ENCODE data around the gene BAIAP2L1.
"Not testable (repeated sequence)": the region's sequence is repeated elsewhere in the genome, so short reads cannot be mapped to it uniquely, and the experiment has no call there.

The BAIAP2L1 gene

GRCh38 chr7:98317366-98318040 is 83.4 kb downstream of the BAIAP2L1 start:
- DNase-seq = no peak

- not testable (repeated sequence) for DNase-seq
These were observed 84.8 kb downstream of the BAIAP2L1 start for GRCh38 chr7:98315994-98316527.

DNA sequence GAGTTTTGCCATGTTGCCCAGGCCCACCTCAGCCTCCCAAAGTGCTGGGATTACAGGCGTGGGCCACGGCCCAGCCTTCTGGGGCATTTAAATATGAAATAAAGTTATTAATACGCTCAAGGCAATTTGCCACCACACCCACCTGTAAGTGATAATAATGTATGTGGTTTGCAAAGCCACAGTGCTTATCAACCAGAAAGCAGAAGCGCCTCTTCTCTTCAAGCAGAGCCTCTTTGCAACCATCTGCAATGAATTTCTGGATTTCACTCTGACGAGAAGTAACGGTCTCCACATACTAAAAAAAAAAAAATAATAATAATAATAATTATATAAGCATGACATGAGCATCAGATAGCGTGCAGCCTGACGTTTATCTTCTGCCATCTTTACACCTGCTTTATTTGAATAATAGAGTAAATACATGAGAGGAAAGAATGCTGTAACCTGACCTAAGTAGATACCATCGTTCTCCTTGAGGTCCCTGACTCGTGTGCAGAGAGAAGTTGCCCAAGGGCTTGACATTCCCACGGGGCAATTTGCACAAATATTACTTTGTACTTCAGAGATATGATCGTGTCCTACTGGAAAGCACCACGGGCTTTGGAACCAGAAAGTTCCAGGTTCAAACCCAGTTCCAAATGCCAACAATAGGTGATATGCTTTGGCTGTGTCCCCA is 85.4 kb downstream of the BAIAP2L1 start:
- DNase-seq = no peak

GRCh38 chr7:98314469-98314868 is 86.4 kb downstream of the BAIAP2L1 start:
- no peak for DNase-seq

DNA sequence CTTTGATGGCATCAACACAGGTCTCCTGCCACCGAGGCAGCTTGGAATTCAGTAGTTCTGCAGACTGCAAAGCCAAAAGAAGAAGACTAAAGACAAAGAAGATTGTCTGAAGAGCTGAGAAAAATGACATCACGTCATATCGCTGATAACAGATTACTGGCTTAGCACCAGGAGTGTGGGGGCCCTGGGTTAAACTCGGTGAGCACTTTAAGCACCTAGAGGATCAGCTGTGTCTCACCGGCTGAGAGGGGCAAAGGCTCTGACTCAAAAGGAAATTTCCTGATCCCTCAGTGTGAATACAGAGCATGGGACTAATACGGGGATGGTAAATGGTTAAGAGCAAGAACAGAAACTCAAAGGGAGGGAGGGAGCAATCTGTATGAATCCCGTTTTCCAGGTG is 88.7 kb downstream of the BAIAP2L1 start:
- DNase-seq = no peak

- DNase-seq = no peak
These were observed 91.3 kb downstream of the BAIAP2L1 start for GRCh38 chr7:98309566-98309965.

GRCh38 chr7:98307971-98308466 is 92.9 kb downstream of the BAIAP2L1 start:
- DNase-seq = no peak

GRCh38 chr7:98305951-98306535 is 94.8 kb downstream of the BAIAP2L1 start:
- no peak for DNase-seq

DNA sequence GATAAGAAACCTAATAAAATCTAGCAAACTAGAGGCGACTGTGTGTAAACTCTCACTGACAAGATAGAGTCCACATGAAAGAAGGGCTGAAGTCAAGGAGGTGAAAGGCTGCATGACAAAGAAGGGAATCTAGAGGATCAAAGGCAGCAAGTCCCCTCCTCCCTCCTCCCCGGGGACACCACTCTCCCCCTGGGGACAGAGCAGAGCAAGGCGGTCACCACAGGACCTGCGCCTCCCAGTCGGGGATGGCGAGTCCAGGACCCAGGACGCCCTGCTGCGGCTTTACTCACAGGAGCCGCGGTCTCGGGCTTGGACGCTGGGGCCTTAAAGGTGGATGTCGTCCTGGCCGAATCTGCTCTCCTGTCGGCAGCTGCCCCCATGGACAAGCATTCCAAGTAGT is 97.0 kb downstream of the BAIAP2L1 start:
- DNase-seq = no peak

- DNase-seq = no peak
These were observed 97.6 kb downstream of the BAIAP2L1 start for GRCh38 chr7:98303176-98303865.

DNA sequence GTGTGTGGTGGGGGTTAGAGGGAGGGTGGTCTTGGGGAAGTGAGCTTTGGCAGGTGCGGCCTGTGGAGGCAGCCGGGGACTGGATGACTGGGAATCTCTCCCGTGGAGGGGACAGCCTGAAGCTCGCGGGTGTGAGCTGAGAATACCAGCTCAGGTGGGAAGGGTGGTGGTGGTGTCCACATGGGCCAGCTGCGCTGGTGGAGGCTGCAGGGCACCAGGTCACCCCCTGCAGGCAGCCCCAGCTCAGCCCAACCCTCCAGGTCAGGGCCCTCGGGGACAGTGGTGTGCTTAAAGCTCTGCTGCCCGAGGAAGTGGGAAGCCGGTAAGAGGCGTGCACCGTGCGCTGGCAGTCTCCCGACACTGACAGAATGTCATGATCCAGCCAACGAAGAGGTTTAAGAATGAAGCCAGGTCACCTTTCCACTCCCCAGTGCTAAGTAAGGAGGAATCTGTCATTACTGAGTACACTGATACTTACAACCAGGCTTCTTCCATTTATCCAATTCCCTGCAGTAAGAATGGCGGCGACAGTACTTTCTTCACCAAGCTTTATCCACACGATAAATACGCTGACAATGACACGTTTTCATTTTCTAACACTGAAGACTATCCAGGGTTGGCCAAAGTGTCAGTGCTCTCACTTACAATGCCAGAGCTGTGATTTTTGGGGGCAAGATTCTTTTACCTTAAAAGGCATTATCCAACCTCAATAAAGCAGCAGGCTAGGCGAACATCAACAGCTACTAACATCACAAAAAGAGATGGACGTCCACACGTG is 99.0 kb downstream of the BAIAP2L1 start:
- no peak for DNase-seq

GRCh38 chr7:98300595-98301372 is 100.1 kb downstream of the BAIAP2L1 start:
- no peak for DNase-seq

DNA sequence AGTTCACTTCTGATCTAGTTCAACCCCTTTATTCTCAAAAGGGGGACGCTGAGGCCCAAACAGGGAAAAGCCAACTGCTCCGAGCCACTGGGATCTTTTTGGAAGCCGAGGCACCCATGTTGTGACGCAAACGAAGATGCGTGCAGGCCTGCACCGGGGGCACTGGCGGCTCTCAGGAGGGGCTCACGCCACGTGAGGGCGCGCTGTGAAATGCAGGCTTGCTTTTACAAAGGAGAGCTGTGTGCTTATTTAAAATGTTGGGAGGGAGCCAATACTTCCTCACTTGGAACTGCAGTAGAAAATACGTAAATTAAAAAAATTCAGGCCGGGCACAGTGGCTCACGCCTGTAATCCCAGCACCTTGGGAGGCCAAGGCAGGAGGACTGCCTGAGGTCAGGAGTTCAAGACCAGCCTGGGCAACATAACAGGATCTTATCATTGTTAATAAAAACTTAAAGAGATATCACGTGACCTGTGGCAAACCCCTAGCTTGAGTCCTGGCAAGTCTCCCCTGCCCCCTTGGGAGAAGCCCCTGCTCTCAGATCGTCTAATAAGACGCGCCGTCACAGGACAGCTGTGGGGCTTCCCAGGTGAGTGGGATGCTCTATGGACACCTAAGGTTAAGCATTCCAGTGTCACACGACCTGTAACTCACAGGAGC is 103.1 kb downstream of the BAIAP2L1 start:
- DNase-seq = no peak

- no peak for DNase-seq
These were observed 104.1 kb downstream of the BAIAP2L1 start for GRCh38 chr7:98296833-98297232.

DNA sequence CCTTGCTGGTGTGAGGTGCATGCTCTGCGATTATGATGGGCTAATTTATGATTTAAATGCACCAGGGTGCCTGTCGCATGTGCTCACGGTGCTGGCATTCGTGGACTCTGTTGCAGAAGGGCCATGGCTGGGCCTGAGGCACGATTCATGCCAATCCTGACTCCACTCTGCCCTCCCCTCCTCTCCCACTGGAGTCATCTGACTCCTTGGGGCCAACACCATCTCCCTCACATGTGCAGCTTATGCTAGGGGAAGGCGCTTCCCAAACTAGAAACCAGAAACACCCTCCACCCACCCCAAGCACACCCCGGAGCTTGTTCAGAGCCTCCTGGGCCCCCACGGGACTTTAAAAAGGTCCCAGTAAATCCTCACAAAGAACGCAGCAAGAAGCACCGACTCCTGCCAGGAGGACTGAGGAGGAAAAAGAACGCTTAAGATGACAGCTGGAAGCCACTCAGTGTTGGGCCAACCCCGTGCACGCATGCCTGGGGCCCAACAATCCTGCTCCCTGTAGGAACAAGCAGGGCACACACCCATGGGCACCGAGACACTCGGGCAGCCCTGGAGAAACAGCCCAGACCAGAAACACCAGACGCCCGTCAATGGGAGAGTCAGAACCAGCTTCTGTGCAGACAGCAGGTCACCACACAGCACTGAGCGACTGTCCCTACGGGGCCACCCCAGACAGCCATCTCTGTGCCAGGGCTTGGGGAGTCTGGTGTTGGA is 105.3 kb downstream of the BAIAP2L1 start:
- DNase-seq = no peak

- peak; percentile 59 for DNase-seq
These were observed 106.0 kb downstream of the BAIAP2L1 start for GRCh38 chr7:98294798-98295382.

- DNase-seq = no peak
These were observed 106.6 kb downstream of the BAIAP2L1 start for GRCh38 chr7:98294326-98294725.

GRCh38 chr7:98293746-98294145 is 107.1 kb downstream of the BAIAP2L1 start:
- no peak for DNase-seq

DNA sequence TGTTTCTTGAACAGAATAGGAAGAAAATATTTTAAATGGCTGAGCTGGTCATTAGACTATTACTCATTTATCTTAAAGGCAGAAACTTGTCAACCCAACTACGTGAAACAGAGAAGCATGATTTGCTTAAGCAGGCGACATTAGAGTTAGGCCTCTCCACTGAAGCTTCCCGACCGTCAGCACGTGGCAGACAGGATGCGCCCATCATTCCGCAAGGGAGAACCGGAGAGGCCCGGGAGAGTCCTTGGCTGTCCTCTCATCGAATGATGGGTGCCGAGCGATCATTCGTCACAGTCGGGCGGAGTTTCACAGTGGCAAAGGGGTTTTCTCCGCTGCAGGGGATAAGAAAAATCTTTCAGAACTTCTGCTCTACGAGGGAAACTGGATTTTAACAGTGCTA is 107.6 kb downstream of the BAIAP2L1 start:
- DNase-seq = no peak

GRCh38 chr7:98291717-98292116 is 109.2 kb downstream of the BAIAP2L1 start:
- no peak for DNase-seq

All from activated CD4-positive, alpha-beta T cell treated with anti-CD3 and anti-CD28 coated beads for 48 hours (primary cell).